GM19395 (cell line): ENCODE results near the gene CSF2.
A peak's percentile ranks its signal among the peaks of the same experiment; 100 is the strongest.

Experiments
- ATAC-seq: cut with Tn5 transposase; IDR thresholded peaks from one replicate; pipeline ENCODE4 v1.9.1; 2021; ENCODE audit warnings: mild to moderate bottlenecking, moderate library complexity; ENCODE audit not compliant: unreplicated experiment

The CSF2 gene

DNA sequence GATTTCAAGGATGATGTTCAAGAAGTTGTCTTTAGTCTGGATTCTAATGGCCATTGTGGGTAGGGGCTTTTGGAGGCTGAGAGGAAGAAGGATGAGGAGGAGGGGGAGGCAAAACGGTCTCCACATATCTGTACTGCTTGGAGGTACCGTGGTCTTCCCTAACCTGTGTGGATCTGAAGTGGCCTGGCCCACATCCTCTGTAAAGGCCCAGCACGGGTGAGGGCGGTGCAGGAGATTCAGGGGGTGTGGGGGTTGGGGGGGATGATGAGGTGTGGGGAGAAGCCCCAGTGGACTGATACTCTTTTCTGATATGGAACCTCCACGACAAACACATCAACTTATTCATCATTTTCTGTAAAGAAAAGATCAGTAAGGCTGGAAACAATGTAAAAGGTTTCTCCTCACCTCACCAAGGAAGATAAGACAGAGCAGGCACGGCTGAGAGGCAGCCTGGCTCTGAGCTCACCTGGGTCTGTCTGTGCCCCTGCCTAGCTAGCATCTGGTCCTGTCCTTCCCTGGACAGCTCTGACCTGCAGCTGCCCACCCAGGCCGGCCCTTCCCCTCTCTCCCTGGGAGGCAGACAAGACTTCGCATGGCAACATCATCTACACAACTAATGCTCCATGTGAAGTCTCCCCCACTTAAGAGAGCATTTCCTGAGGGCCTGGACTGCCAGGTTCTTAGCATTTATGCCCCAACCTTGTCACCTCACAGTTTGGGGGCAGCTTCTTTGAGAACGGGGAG is 18.7 kb upstream of the CSF2 start:
- no peak for ATAC-seq

DNA sequence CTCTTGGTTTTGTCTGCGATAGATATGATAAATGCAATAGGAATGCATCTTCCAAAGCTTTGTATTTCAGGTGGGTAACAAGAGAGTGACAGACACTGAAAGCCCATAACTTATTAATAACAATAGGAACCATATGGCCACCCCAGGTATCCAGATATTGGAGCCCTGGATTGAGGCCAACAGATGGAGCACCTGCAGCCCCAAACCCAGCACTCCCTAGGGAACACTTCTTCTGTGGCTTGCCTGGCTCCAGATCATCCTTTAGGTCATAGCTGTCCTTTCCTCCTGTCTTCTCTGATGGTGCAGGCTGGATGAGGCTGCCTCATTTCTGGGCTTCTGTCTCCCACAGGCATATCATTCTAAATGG is 18.2 kb upstream of the CSF2 start:
- no peak for ATAC-seq

DNA sequence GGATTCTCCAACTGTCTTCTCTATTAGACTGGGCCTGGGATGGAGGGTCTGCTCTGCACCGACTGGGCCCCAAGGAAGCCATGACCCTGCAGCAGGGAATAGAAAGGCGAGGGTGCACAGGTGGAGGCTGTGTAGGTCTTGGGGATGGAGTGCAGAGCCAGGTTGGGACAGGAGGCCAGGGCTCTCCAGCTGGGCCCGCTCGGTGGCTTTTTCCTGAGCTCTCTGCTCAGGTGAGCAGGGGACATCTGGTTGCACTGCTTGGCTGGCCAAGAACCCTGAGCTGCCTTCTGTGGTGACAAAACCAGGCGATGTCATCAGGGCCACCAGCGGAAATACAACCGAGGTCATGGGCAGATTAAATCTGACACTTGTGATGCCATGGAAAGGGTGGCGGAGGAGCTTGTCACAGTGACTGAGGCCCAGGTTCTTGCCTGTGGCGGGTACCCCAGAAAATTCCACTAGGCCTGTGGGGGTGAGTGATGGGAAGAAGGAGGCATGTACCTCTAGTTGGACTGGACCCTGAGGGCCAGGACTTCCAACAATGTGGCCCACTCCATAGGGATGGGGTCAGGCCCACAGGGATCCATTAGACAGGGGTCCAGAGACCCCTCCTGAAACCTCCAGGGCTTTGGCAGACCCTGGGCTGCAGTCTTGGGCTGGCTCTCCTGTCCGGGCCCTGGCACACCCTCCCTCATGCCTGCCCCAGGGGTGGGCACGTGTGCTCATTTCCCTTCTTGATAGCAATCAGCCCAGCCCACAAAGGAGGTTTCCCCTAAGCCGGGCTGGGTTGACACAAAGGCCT is 17.6 kb upstream of the CSF2 start:
- ATAC-seq: no peak

DNA sequence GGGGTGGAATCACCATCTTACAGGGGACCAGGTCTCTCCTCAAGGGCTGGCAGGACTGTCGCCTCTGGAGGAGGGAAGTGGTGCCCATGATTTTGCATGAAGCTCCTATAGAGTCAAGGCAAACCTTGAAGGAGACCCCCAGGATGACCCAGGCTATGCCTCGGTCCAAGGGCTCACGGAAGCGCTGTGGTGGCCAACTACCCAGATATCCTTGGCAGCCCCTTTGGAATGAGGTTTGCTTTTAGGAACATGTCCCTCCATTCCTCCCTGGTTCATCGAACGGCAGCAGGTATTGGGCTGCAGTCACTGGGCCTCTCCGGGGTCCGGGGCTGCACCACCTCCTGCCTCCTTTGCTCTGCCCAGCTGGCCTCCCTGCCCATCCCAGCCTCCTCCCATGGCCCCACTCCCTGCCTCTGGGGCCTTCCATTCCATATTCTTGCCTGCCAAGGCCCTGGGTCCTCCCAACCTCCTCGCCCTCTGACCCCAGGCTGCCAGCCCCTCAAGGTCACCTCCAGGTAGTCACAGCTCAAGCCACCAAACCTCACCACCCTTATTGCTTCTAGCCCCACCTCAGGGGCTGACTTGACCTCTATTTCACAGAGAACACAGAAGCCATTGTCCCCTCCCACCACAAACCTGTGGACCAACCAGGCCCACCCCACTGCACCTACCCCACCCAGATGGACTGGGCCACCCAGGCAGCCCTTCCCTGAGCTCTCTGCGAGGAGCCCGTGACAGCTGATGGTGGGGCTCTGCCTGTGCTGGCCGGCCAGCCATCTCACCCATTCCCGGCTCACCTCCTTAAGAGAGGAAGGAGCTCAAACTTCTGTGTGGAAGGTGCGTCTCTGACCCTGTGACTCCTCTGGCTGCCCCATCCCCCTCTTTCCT is 16.7 kb upstream of the CSF2 start:
- no peak for ATAC-seq

DNA sequence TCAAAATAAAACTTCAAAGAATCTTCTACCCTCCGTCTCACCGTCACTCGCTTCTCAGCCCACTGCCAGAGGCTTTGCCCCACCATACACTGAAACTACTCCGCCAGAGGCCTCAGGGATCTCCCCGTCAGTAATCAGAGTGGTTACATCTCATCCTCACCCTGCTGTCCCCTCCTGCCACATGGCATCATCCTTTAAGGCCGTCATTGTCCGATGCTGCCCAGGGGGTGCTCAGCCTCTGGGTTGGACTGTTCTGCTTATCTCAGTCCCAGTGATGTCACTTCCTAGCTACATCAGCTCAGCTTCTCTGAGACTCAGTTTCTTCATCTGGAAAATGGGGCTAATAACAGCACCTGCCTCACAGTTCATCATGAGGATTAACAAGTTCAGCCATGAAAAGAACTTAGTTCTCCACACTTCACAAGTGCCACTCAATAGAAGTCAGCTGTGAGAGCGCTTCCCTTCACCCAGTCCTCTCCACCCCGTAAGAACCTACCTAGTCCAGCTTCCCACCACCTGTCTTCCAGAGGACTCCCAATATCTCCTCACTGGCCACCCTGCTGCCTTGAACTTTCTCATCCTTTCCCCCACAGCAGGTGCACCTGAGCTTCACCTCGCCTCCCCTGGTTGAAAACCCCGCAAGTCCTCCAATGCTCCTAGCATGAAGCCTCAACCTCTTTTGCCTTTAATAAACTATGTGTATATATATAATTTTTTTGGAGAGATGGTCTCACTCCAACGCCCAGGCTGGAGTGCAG is 15.9 kb upstream of the CSF2 start:
- ATAC-seq: no peak

DNA sequence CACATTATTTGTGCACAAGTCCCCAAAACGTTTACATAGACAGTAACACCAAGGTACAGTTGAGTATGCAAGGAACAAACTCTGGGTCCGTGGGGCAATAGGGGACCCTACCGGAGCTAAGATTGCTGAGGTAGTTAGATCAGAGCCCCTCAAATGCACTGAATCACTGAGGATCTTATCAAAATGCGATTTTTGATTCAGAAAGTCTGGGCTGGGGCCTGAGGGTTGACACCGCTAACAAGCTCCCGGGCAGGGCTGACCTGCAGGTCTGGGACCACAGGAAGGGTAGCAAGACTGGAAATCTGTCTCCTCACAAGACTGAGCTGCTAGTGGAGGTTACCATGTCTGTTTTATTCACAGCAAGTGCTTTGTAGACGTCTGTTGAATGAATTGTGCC is 14.9 kb upstream of the CSF2 start:
- no peak for ATAC-seq

DNA sequence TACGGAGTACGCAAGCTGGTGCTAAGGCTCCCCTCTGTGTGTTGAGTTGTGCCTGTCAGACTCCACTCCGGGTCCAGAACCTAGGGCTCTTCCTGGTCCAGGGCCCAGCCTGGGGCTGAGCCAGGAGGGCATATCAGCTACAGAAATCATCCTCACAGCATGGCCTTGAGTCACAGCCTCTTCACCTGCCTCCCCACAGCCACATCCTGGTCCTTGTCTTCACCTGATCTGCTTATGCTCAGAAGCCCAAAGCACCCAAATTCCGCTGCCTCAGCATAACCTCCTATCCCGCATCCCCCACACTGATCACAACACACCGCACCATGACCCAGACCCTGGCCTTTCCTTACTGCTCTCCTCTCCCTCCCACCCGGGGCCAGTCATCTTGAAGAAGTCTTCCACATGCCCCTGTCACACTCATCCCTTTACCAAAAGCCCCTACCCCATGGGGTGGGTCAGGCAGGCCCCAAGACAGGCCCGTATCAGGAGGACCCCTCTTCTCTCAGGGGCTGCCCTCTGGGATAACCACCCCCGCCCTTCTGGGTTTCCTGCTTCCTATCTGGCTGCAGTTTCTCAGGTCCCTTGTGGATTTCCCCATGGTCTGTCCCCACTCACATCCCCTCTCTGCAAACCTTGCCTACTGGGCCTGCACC is 14.4 kb upstream of the CSF2 start:
- no peak for ATAC-seq

DNA sequence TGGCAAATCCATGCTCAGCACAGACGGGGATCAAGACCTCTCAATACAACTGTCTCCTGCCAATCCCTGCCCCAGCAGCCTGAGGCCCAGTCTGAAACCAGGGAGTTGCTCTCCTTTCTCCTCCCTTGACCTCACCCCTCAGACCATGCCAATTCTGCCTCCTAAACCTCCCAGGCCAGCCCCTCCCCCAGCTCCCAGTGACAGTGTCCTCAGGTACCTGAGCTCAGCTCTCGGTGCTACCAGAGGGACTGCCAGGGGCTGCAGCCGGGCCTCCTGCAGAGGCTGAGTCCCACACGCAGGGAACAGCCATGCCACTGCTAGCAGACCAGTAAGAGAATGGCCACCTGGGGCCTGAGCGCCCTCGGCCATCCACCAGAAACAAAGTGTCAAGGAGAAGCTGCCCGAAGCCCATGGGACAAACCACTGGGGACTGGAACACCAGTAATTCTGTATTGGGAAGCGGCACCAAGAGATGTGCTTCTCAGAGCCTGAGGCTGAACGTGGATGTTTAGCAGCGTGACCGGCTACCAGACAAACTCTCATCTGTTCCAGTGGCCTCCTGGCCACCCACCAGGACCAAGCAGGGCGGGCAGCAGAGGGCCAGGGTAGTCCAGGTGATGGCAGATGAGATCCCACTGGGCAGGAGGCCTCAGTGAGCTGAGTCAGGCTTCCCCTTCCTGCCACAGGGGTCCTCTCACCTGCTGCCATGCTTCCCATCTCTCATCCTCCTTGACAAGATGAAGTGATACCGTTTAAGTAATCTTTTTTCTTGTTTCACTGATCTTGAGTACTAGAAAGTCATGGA is 13.7 kb upstream of the CSF2 start:
- ATAC-seq: no peak

DNA sequence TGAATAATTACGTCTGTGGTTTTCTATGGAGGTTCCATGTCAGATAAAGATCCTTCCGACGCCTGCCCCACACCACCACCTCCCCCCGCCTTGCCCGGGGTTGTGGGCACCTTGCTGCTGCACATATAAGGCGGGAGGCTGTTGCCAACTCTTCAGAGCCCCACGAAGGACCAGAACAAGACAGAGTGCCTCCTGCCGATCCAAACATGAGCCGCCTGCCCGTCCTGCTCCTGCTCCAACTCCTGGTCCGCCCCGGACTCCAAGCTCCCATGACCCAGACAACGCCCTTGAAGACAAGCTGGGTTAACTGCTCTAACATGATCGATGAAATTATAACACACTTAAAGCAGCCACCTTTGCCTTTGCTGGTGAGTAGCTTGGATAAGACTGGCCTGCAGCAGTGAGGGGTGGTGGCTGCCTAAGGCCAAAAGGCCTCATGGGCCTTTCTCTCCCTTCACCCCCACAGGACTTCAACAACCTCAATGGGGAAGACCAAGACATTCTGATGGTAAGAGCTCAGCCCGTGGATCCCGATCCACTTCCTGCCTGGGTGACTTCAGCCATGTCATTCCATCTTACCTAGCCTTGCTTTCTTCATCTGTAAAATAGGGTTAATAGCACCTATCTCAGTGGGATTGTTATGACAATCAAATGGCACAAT is 13.0 kb upstream of the CSF2 start, which contains the start of gene IL3:
TSS of gene IL3 (plus strand) at position 155 of the 661 bp plus-strand sequence. CDS start at position 207, 52 bp downstream.
- ATAC-seq: no peak

DNA sequence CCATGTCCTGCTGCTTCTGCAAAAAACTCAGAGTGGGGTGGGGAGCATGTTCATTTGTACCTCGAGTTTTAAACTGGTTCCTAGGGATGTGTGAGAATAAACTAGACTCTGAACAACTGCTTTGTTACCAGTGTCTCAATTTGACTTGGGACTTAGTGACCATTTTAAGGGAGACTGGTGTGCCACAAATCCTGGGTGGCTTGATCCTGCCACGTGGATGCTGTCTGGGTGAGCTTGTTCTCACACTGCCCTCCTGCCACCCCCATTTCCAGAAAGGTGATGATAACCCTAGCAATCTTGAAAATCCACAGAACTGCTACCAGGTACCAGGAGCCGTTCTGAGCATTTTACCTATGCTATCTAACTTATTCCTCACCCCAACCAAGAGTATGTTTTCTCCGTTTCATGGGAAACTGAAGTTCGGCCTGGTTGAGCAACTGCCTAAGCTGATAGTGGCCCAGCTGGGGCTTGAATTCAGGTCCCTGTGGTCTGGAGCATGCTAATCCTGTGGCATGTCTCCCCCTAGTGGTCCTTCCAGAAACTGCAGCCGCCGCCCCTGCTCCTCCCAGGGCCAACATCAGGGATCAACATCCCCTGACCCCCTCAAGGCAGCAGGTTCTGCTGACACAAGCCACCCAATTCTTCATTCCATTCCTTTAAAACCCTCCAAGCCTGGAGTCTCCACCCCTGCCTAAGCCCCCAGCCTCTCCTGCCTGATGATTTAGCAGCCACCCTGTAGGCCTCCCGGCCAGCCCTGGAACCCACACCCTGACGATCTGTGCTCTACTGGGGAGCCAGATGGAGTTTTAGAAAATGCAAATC is 10.3 kb upstream of the CSF2 start:
- peak; percentile 78 for ATAC-seq

DNA sequence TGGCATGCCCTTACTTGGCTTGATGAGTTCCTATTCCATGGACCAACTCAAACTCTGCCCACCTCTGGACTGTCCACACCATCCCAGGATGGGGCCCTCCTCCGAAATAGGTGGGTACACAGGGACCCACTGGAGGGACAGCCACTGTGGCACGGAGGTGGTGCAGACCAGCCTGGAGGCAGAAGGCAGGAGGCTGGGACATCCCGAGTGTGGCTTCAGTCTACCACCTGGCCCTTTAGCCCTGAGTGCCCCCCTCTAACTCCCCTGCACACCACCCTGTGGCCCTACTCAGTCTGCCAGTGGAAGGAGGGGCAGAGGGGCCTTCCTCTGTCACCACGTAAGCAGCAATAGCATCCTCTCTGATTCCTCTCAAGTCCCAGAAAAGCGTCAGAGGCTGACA is 9.4 kb upstream of the CSF2 start:
- no peak for ATAC-seq

DNA sequence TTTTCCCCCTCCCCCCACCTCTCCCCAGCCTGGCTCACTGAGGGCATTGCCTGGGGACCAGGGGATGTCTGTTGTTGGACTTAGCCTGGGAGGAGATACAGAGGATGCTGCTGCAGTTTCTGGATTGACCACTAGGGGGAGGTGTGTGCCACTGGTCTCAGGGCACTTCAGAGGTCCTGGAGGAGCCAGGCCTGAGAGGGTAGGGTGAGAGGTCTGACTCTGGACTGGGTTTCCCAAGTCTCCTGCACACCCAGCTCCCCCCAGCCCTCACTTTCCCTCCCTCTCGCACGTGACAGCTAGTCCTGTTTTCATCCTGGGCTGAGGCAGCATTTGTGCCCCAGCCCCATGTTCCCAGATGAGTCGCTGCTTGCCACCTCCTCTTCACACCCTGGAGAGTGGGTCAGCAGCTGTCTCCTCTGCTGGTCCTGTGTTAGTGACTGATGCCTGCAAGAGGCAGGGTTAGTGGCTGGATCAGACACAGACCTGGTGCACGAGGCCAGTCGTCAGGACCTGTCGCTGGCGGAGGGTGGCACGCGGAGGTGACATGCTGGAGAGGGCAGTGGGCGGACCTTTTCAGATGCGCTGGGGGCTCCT is 8.8 kb upstream of the CSF2 start:
- ATAC-seq: peak; percentile 77

DNA sequence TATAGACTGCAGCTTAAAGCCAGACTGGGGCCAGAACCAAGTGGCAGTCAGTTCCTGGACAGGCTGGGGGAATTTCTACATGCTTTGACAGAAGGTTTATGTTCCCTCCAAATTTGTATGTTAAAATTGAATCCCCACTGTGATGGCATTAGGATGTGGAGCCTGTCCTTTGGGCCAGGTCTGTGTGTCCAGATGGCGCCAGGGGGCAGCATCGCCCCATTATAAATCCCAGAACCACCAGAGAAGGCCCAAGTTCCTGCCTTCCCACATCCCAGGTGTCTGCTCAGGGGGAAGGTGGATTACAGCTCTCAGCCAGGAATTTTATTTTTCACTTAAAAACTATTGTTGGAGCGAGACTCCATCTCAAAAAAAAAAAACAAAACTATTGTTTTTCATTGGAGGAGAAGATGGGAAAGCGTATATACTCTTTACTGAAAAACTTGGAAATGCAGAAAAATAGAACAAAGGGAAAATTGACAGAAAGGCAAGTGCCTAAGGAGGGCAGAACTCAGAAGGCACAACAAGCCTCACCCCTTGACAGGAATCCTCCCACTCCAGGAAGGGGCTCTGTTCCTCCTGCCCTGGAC is 8.1 kb upstream of the CSF2 start:
- peak; percentile 43 for ATAC-seq

DNA sequence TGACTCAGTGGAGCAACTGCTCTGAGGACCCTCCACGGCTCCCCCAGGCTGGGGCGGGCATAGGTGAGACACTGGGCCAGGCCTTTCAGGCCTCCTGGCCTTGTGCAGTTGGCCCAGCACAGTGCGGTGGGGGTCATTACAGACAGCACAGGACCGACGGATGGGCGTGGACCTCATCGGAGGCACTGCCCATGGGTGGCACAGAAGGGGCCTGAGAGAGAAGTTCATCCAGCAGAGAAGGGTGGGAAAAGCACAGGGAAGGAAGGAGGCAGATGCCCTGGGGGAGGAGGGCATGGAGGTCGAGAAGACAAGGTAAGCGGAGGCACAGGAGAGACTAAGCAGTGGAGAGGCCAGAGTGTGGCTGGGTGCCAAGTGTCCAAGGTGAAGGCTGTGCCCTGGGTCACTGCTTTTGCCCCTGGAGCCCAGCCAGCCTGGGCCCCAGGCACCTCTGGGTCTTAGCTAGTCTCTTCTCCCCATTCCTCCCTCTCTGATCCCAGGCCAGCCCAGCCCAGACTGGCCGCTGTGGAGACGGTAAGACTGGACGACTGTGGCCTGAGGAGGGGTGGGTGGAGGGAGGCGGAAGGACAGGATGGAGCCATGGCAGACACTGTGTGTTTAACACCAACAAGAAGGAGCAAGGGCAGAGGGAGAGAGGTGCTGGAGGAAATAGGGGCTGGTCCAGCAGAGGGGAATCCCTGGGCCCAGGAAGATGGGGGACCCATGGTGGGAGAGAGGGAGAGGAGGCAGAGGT is 7.5 kb upstream of the CSF2 start:
- no peak for ATAC-seq

DNA sequence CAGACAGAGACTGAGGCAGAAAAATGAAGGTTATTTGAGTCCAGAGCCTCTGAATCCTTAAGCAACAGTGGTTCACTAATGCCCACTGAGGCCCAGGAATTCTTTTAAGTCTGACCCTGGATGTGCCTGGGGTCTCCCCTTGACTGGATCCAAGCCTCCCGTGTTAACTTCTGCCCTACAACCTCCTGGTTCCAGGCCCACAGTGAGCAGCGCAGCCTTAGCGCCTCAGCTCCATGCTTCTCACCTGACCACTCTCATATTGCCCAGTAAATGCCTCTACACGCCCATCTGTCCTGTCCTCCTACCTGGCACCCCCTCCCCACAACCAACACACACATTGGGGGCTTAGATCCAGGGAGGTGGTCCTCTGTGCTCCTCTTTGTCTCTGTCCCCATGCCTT is 6.7 kb upstream of the CSF2 start:
- ATAC-seq: no peak

DNA sequence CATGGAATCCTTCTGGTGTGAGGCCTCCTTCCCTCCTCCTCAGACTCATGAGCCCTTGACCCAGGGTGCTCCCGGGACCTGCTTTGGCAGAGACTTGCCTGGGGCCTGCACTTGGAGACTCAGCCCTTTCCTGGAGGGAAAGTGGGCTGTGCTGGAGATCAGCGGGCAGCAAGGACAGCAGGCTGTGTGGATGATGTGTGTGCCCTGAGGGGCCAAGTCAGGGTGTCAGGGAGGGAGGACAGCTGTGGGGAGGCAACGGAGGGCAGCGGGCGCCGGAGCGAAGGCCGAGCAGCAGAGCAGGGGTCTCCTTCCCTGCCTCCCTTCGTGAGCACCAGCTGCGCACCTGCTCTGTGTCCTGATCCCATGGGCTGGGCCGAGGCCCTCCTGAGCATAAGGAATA is 6.1 kb upstream of the CSF2 start:
- no peak for ATAC-seq
